ENCODE data around the gene FRMD7. TPM values are rescaled to one million over a fixed set of nuclear protein-coding genes. Genes with fewer than 3 reads are reported as not detected.

FRMD7 gene
- total RNA-seq, 4 donors from 2014 or later: 0.17 TPM; not detected in 3

GRCh38 chrX:132153166-132153565, 25.3 kb upstream of the FRMD7 start:
- TF ChIP-seq CTCF (IDR thresholded peaks at IDR 0.05; ENCODE audit: low read depth): no peak

DNA sequence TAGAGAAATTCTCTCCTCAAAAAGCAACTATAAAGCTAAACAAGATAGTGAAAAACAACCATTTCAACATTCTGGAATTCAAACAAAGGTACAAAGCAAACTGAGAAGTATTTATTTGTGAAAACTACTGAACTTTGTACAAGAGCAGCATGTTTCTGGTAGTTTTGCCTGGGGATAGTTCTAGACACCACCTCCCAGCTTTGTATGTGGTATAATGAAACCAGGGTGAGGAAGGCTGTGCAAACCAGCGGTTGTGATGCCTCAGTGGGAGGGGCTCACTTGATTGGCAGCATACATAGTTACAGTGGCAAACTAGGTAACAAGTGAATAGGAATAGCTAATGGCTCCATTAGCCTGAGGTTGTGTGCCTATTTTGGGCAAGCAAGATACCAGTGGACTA, 18.6 kb upstream of the FRMD7 start:
- TF ChIP-seq CTCF (IDR thresholded peaks at IDR 0.05; ENCODE audit: low read depth): no peak

DNA sequence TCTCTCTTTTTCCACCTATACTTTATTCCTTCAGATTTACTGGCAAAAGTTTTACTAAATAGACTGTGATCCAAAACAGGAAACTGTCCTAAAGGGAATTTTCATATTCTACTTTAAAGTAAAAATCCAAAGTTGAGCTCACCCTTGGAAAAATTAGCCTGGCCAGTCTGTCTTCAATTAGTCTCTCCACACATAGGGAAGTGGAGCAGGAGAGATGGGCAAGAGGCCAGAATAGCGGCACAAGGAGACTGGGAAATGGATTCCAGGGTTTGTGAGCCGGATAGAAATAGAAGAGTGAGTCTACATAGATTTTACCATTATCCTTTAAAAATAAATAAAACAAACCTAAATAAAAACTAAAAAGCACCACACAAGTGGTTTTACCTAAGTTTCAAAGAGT, 16.2 kb upstream of the FRMD7 start:
- TF ChIP-seq CTCF (IDR thresholded peaks at IDR 0.05; ENCODE audit: low read depth): no peak

- no peak for TF ChIP-seq CTCF (IDR thresholded peaks at IDR 0.05; ENCODE audit: low read depth)
Measured at GRCh38 chrX:132125906-132126305, 1.9 kb downstream of the FRMD7 start.

- no peak for TF ChIP-seq CTCF (IDR thresholded peaks at IDR 0.05; ENCODE audit: low read depth)
Measured at GRCh38 chrX:132120913-132121312, 6.9 kb downstream of the FRMD7 start.

DNA sequence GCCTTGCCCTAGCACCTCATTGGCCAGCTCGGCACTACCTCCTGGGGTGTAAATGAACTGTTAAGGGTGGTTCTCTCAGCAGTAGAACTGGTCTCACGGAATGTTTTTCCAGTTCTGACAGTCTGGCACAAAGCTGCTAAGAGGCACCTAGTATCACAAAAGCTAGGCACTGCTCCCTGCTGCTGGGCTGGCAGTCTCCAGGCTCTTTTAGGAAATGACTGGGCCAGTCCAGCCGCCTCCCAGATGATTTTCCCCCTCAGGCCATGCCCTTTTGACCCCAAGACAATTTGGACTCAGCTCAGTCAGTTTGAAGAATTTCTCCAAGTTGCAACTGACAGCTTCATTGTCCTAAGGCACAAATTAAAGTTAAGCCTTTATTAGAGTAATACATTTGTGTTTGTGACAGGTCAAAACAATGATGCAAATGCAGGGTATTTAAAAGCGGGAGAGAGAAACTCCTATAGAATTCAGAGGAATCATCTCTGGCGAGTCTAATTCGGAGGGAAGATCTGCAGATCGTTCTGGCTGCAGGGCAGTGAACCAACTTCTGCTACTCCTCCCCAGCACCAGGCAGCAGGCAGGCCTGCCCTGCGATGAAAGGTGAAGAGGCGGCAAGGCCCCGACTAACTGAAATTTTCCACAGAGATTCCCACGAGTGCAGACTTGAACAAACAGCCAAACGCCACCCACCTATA, 7.9 kb downstream of the FRMD7 start:
- no peak for TF ChIP-seq CTCF (IDR thresholded peaks at IDR 0.05; ENCODE audit: low read depth)

DNA sequence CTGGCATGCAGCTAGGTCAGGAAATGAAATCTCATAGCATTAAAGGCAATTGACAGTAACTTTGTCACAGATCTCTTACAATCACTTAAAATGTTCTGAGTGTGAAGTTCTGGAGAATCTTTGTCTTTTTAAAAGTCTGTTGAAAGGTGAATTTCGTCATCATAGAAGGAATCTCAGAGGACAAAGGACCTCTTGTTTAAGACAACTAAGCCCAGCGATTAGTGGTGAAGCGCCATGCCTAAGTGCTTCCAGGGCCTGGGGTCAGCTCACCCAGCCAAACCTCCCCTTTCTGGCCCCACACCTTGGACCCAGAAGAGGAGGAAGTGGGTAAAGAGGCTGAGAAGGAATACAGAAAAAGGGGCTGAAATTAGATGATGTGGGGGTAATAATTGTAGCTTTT, 8.5 kb downstream of the FRMD7 start:
- TF ChIP-seq CTCF (IDR thresholded peaks at IDR 0.05; ENCODE audit: low read depth): no peak
